HepG2 (cell line): Measurements from ENCODE around the gene ZNF444. TPM values are rescaled to one million over a fixed set of nuclear protein-coding genes. Genes with fewer than 3 reads are reported as not detected.
A peak's percentile ranks its signal among the peaks of the same experiment; 100 is the strongest.

Source experiments
- CENPBD1 ChIP-seq: sonication (generic); formaldehyde crosslinking; IDR thresholded peaks from 2 replicates; pipeline ENCODE4 v1.8.0; 2022; ENCODE audit warnings: missing genetic modification reagents, low read depth, mild to moderate bottlenecking, borderline replicate concordance
- FOXO4 ChIP-seq: sonication (generic); formaldehyde crosslinking; conservative IDR thresholded peaks from 2 replicates; pipeline ENCODE4 v1.8.1; 2023; ENCODE audit warnings: missing genetic modification reagents
- GZF1 ChIP-seq: sonication (generic); formaldehyde crosslinking; IDR thresholded peaks from 2 replicates; pipeline ENCODE4 v1.5.1; 2020; ENCODE audit warnings: mild to moderate bottlenecking, missing genetic modification reagents
- HIC2 ChIP-seq: sonication (generic); formaldehyde crosslinking; IDR thresholded peaks from 2 replicates; pipeline ENCODE4 v1.9.0; 2022; ENCODE audit warnings: low read depth, missing genetic modification reagents
- KDM4B ChIP-seq: sonication (generic); formaldehyde crosslinking; IDR thresholded peaks from 2 replicates; pipeline ENCODE4 v1.4.0; 2020; ENCODE audit warnings: missing genetic modification reagents
- PBX3 ChIP-seq: sonication (generic); formaldehyde crosslinking; IDR thresholded peaks from 2 replicates; pipeline ENCODE4 v1.8.1; 2023; ENCODE audit warnings: missing genetic modification reagents, inconsistent platforms, borderline replicate concordance
- TBP ChIP-seq: sonication (generic); formaldehyde crosslinking; IDR thresholded peaks from 2 replicates; pipeline ENCODE4 v1.5.0; 2020; ENCODE audit warnings: missing genetic modification reagents
- TIGD3 ChIP-seq: sonication (generic); formaldehyde crosslinking; IDR thresholded peaks from 2 replicates; pipeline ENCODE4 v1.5.1; 2020; ENCODE audit warnings: mild to moderate bottlenecking, missing genetic modification reagents, borderline replicate concordance
- ZBTB1 ChIP-seq: sonication (generic); formaldehyde crosslinking; IDR thresholded peaks from 2 replicates; pipeline ENCODE4 v1.4.0; 2020; ENCODE audit warnings: missing genetic modification reagents, borderline replicate concordance
- ZBTB14 ChIP-seq: sonication (generic); formaldehyde crosslinking; IDR thresholded peaks from 2 replicates; pipeline ENCODE4 v1.4.0; 2020; ENCODE audit warnings: missing genetic modification reagents
- ZFP82 ChIP-seq: sonication (generic); formaldehyde crosslinking; IDR thresholded peaks from 2 replicates; pipeline ENCODE4 v1.5.1; 2020; ENCODE audit warnings: mild to moderate bottlenecking, missing genetic modification reagents, borderline replicate concordance
- ZGPAT ChIP-seq: IDR thresholded peaks from 2 replicates; pipeline ENCODE4 v1.6.1; 2016; ENCODE audit warnings: mild to moderate bottlenecking
- ZKSCAN1 ChIP-seq: fragments of 150-350 bp; IDR thresholded peaks from 2 replicates; pipeline ENCODE4 v1.6.1; 2014; ENCODE audit warnings: low read length
- ZNF12 ChIP-seq: sonication (generic); formaldehyde crosslinking; IDR thresholded peaks from 2 replicates; pipeline ENCODE4 v1.5.0; 2020; ENCODE audit warnings: missing genetic modification reagents
- ZNF253 ChIP-seq: sonication (generic); formaldehyde crosslinking; IDR thresholded peaks from 2 replicates; pipeline ENCODE4 v1.8.0; 2022; ENCODE audit warnings: mild to moderate bottlenecking, missing genetic modification reagents, borderline replicate concordance
- ZNF570 ChIP-seq: sonication (generic); formaldehyde crosslinking; IDR thresholded peaks from 2 replicates; pipeline ENCODE4 v1.4.0; 2020; ENCODE audit warnings: mild to moderate bottlenecking, missing genetic modification reagents, borderline replicate concordance
- ZNF597 ChIP-seq: sonication (generic); formaldehyde crosslinking; IDR thresholded peaks from 2 replicates; pipeline ENCODE4 v1.5.0; 2020; ENCODE audit warnings: missing genetic modification reagents
- polyA plus RNA-seq, 8 experiments: library from polyadenylated mRNA; depleted of rRNA in 3 of 8; stranded (reverse) in 7 of 8; unstranded in 1 of 8; fragments of >200 nt; fragmentation: Illumina TruSeq in 4 of 8; extraction: Trizol in 4 of 8; gene quantifications; 2 replicates each; pipeline versions ENCODE4 v1.2.1 to v1.2.3, GENCODE V29; 2011 to 2016; ENCODE audit warnings: low read depth in 4 of 8, missing spikeins in 1 of 8, mixed read lengths in 1 of 8; ENCODE audit not compliant: insufficient read depth in 1 of 8
- total RNA-seq, 5 experiments: library from RNA; depleted of rRNA; stranded (reverse); fragments of >200 nt; fragmentation: Illumina TruSeq; extraction: Trizol; gene quantifications; 2 replicates each; pipeline ENCODE4 v1.2.3, GENCODE V29; 2016; ENCODE audit warnings: low read depth in 1 of 5

Gene ZNF444
- total and polyA plus RNA-seq, 2 of the 13 experiments (the other 11 are each of a cell fraction or from before 2014, with no cell fraction given): 27.4 to 30.3 TPM

- TF ChIP-seq TIGD3 (CRISPR knock-in tag) (no peak), FOXO4 (CRISPR knock-in tag) (no peak), ZKSCAN1 (no peak), ZGPAT (CRISPR knock-in tag) (no peak; the same call in 1 of the 2 replicates), ZNF12 (peak; percentile 25; the same call in 1 of the 2 replicates), PBX3 (CRISPR knock-in tag) (no peak), TBP (CRISPR knock-in tag) (no peak), ZNF253 (CRISPR knock-in tag) (no peak), CENPBD1 (CRISPR knock-in tag) (no peak), ZBTB1 (CRISPR knock-in tag) (no peak), ZNF570 (CRISPR knock-in tag) (no peak), ZFP82 (CRISPR knock-in tag) (no peak), ZBTB14 (CRISPR knock-in tag) (peak; percentile 33; the same call in 1 of the 2 replicates), GZF1 (no peak), HIC2 (peak; percentile 50; the same call in 1 of the 2 replicates), KDM4B (no peak), ZNF597 (CRISPR knock-in tag) (no peak)
Observed at GRCh38 chr19:56110515-56111448, 30.3 kb upstream of the ZNF444 start (continued).
